NCI-H187 (cell line): Measurements from ENCODE around the gene KRTAP10-3.
"Not testable (repeated sequence)": the region's sequence is repeated elsewhere in the genome, so short reads cannot be mapped to it uniquely, and the experiment has no call there.

ENCODE experiments used
- DNase-seq, 2 experiments: peaks; one replicate each; lab custom pipeline; 2025; lab: John Stamatoyannopoulos, UW

KRTAP10-3 gene

GRCh38 chr21:44558695-44559094 lies at the start of gene KRTAP10-3:
KRTAP10-3 (minus strand) TSS chr21:44558795; CDS start chr21:44558715, 80 bp downstream.
- no peak for DNase-seq

DNA sequence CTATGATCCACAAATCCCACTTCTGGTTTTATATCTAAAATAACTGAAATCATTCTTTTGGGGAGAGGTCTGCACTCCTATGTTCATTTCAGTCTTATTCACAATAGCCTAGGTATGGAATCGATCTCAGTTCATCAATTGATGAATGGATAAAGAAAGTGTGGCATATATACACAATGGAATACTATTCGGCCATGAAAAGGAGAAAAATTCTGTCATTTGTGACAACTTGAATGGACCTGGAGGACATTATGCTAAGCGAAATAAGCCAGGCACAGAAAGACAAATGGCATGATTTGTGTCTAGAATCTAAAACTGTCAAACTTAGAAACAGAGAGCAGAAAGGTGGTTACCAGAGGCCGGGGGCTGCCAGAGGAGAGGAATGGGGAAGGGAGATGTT lies 47.9 kb upstream of the KRTAP10-3 start:
- no peak for DNase-seq

GRCh38 chr21:44603911-44604310 lies 45.3 kb upstream of the KRTAP10-3 start:
- no peak for DNase-seq

- DNase-seq = no peak
Observed at GRCh38 chr21:44603109-44603875, 44.7 kb upstream of the KRTAP10-3 start.

GRCh38 chr21:44602463-44602850 lies 43.9 kb upstream of the KRTAP10-3 start:
- DNase-seq = no peak

- DNase-seq = no peak
Observed at GRCh38 chr21:44601596-44602462, 43.2 kb upstream of the KRTAP10-3 start.

GRCh38 chr21:44601091-44601490 lies 42.5 kb upstream of the KRTAP10-3 start:
- not testable (repeated sequence) for DNase-seq

- not testable (repeated sequence) for DNase-seq
Observed at GRCh38 chr21:44600118-44600978, 41.8 kb upstream of the KRTAP10-3 start, which contains the start of gene KRTAP10-7. KRTAP10-7 (plus strand) TSS chr21:44600597; CDS start chr21:44600622, 25 bp downstream.

DNA sequence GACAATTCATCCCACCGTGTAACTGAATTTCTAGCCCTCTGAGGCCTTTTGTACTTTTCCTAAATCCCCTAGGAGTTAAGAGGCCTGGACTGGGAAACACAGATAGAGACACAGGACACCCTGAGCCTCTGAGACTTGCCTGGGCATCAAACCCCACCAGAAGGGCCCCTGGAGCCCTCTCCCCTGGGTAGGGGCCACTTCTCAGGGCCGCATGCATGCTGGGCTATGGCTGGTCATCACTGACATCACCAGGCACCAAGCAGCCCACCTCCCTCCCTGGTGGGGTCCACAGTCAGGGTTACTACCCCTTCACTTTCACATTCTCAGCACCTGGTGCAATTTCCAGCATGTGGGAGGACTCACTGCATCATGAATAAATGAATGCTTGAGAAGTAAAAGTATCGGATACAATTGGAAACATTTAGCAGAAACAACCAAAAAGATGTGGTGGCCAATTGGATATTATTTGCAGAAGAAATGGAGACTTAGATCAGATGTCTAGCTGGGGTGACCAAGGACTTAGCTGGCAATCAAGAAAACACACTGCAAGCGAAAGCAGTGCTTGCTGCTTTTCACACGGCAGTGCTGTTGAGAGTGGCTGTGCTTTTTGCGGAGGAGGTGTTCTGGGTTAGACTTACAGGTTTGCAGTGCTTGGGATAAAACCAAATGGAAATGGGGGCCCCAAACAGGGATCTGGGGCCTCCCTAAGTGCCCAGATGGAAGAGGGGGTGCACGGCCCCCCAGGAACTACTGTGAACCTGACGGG lies 40.9 kb upstream of the KRTAP10-3 start:
- DNase-seq = no peak

DNA sequence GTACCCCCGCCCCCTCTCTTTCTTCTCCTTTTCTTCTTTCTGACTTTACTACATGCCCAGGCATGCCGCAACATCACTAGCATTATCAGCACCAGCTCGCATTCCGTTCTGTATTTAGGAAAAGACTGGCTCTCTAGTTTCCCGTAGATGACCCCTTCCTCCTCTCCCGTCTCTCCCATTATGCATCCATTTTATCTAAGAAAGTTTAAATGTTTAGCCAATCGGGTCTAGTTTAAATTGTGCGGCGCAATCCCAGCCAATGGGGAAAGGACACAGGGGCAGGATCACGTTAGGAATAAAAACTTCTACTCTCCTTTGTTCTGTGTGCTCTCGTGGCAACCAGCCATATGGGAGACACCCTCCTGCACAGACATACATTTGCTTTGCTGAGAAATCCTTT lies 39.5 kb upstream of the KRTAP10-3 start:
- no peak for DNase-seq

DNA sequence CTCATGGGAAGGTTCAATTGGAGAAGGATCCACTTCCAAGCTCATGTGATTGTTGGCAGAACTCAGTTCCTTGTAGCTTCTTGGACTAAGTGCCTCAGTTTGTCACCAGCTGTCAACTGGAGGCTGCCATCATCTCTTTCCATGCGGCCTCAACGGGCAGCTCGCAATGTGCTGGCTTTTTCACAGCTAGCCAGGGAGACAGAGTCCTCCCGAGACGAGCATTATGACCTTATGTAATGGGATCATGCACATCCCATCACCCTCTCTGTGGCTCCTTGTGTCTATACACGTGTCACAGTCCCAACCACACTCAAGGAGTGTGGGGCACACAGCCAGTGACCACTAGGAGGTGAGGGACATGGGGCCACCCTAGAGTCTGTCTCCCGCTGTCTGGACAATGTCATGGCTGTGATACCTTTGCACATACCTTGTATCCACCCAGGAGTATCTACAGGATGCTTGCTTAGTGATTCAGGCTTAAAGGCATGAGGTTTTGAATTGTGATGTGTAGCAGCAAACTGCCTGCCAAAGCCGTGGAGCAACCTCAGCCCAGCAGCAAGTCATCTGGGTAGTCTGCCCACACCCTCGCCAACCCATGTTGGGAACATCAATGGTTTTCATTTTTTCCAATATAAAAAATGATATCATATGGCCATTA lies 37.6 kb upstream of the KRTAP10-3 start:
- DNase-seq = no peak

DNA sequence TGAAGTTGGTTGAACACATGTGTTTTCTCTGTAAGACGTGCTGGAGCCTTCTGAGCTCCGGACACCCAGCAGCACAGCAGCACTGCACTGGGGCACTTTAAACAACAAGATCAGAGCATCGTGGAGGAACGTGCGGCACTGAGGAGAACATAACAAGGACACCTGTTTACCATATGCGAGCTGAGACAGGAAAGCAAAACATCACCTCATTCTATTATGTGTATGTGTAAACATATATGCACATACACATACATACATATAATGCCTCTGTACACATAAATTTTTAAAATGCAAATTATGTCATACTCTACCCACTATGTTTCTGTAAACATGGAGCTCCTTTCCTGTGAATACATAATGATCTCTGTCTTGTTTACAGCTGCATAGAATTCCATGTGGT lies 36.9 kb upstream of the KRTAP10-3 start:
- DNase-seq = no peak

DNA sequence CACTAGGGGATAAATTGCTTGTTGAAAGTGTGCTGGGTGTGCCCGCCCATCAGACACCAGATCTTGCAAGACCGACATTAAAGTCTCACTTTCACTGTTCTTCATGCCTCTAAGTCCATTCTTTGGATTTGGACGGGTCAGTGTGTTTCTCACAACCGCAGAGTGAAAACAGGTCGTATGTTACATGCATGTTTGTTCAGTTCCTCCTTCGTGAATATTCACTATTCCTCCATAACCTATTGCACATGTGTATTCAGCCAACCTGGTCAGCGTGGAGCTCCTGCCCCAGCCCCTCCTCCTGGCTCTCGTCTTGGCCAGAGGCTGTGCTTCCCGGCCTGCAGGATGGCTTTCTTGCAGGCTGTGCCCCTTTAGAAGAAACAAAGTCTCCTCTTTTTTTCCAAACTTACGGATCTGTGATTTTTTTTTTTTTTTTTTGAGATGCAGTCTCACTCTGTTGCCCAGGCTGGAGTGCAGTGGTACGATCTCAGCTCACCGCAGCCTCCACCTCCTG lies 35.9 kb upstream of the KRTAP10-3 start:
- DNase-seq = peak in 1 of 2 experiments; percentile 36

DNA sequence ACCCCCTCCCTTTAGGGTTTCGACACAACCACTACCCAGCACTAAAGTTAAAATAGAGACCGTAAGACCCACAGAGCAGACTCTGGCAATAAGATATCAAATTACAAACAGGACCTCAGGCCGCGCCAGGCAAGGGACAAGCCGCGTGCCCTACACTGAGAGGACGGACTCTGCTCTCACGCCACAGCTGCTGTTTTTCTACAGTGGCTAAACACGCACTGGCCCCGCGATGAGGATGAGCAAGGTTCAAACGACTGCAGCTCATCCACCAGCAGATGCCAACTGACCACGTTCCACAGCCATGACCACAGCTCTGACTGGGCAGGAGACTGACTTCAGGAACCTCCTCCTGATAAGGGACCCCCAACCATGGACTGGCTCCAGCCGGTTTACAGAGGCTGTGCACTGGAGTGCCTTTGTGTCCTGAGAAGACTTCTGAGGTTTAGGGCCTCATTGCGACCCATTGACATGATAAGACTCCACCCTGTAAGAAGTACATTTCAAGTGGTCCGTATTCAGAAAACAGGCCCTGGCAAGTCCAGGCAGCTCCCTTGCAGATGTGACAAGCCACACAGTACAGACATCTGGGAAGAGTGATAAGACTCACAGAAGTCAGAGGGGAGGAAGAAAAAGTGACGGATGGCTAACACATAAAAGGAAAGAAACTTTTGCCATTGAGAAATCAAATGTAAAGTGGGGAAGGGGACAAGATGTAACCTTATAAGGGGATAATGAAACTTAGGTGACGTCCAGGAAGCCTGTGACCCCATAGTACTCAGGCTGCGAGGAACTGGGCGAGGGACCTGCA lies 35.2 kb upstream of the KRTAP10-3 start:
- DNase-seq = peak; percentile 58 to 84

DNA sequence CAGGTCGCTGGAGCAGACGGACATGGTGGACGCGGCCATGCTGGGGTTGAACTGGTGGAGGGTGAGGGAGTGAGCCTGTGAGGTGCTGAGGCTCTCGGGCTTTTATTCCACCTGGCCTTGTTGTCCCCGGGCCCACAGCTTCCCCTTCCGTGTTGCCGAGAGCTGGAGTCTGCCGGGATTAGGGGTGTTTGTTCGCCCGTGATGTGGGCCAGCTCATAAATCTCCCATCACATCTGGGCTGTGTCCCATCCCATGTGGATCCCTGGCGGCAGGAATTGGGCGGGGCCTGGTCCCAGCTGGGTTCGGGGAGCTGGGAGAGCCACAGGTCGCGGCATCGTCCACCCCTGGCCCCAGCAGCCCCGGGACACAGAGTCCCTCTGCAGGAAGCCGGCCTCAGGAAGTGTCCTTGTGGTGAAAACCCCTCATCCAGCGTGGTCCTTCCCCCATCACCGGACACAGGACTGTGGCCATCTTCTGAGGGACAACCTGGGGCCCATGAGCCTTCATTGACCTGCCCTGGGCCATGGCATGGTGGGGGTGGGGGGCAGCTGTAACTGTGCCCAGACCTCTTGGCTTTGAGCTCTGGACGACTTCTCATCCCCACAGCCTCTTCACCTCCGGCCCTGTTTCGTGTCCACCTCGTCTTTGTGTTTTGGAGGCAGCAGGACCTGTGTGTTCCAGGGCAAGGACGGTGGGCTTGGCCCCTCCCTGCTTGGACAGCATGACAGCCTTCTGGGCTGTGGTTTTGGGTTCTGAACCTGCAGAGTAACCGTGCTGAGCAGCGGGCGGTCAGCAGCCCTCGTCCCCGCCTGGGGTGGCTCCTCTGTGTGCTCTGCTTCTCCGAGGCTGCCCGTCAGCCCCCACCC lies 34.1 kb upstream of the KRTAP10-3 start, which contains the start of gene KRTAP10-6:
KRTAP10-6 (minus strand) TSS at position 60 of the 866 bp plus-strand sequence; CDS start at position 39, 21 bp downstream.
- DNase-seq = no peak

DNA sequence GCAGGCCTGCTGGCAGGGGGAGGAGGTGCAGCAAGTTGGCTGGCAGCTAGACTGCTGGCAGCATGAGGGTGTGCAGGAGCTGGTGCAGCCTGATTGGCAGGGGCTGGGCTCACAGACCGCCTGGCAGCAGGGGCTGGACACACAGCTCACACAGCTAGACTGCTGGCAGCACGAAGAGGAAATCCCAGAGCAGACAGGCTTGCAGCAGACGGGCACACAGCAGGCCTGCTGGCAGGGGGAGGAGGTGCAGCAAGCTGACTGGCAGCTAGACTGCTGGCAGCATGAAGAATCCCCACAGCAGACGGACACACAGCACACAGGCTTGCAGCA lies 33.2 kb upstream of the KRTAP10-3 start:
- not testable (repeated sequence) for DNase-seq

GRCh38 chr21:44590897-44591800 lies 32.6 kb upstream of the KRTAP10-3 start:
- DNase-seq = not testable (repeated sequence)
